Ishikawa (cell line): ENCODE data around the gene UGGT2.

Experiments used
- CEBPB ChIP-seq: IDR thresholded peaks from 2 replicates; pipeline ENCODE4 v1.6.1; 2012
- EP300 ChIP-seq: IDR thresholded peaks from 2 replicates; pipeline ENCODE4 v1.6.1; 2012; ENCODE audit warnings: borderline replicate concordance
- RAD21 ChIP-seq: IDR thresholded peaks from 2 replicates; pipeline ENCODE4 v1.6.1; 2012; ENCODE audit warnings: low read depth

DNA sequence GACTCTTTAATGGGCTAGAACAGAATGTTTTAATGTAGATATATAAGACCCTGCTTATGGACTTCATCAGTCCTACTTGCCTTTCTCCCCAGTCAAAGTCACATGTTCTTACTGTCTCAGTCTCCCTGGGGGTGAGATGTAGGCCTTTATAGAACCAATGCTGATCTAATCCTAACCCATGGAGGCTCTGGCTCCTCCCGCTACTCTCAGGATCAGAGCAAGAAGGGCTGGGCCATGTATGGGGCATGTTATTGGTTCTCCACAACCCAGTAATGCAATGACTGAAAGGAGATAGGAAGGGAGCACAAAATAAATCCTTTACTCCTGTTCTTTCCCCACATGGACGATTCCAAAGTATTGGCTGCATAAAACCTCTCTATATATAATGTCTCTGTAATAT lies 82.3 kb downstream of the UGGT2 start:
- TF ChIP-seq EP300 (no peak), CEBPB (no peak), RAD21 (no peak)
